ENCODE results near the gene ALDH2. TPM values are rescaled to one million over a fixed set of nuclear protein-coding genes. Genes with fewer than 3 reads are reported as not detected.

The ALDH2 gene
- total RNA-seq, 4 donors from 2014 or later: 191 to 418 (median 305) TPM

GRCh38 chr12:111775205-111776193 lies 8.8 kb downstream of the ALDH2 start:
- no peak for TF ChIP-seq CTCF (IDR thresholded peaks at IDR 0.05; ENCODE audit: low read depth)

- TF ChIP-seq CTCF (IDR thresholded peaks at IDR 0.05; ENCODE audit: low read depth): no peak
These were observed 10.2 kb downstream of the ALDH2 start for GRCh38 chr12:111776836-111777344.

- no peak for TF ChIP-seq CTCF (IDR thresholded peaks at IDR 0.05; ENCODE audit: low read depth)
These were observed 10.8 kb downstream of the ALDH2 start for GRCh38 chr12:111777345-111778045.

- TF ChIP-seq CTCF (IDR thresholded peaks at IDR 0.05; ENCODE audit: low read depth): no peak
These were observed 13.4 kb downstream of the ALDH2 start for GRCh38 chr12:111780166-111780565.

GRCh38 chr12:111780615-111781014 lies 13.9 kb downstream of the ALDH2 start:
- no peak for TF ChIP-seq CTCF (IDR thresholded peaks at IDR 0.05; ENCODE audit: low read depth)

- no peak for TF ChIP-seq CTCF (IDR thresholded peaks at IDR 0.05; ENCODE audit: low read depth)
These were observed 14.4 kb downstream of the ALDH2 start for GRCh38 chr12:111781085-111781658.
